Stimulated activated CD4-positive, alpha-beta T cell treated with anti-CD3 and anti-CD28 coated beads, Interleukin-1b, Interleukin-23, amount 100 ng/mL, for 4 hours (primary cell): ENCODE measurements around the gene TTC8.
"Not testable (repeated sequence)": the region's sequence is repeated elsewhere in the genome, so short reads cannot be mapped to it uniquely, and the experiment has no call there.

ENCODE experiments used
- DNase-seq, 2 donors: peaks; one replicate each; pipeline ENCODE4 v3.0.0-alpha.2; 2020; ENCODE audit warnings: low read depth in 2 of 2

TTC8 gene

DNA sequence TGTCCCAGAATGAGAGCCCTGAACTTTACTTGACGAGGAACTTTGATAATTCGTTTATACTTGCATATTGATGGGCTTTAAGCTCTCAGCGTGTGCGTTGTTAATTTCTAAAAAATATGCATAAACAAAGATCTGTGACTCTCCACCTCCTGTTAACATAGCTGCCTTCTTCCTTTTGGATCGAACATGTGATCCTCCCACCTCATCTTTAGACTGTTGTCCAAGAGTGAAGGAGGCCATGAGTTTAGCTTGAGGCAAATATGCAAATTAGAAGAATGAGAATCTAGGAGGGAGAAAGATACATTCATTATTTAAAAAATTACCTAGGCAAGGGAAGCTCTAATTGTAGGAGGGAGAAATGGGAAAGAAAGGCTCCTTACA is 617 bp downstream of the TTC8 start:
- no peak for DNase-seq

- no peak for DNase-seq
Observed at GRCh38 chr14:88825503-88825902, 1.1 kb downstream of the TTC8 start.

DNA sequence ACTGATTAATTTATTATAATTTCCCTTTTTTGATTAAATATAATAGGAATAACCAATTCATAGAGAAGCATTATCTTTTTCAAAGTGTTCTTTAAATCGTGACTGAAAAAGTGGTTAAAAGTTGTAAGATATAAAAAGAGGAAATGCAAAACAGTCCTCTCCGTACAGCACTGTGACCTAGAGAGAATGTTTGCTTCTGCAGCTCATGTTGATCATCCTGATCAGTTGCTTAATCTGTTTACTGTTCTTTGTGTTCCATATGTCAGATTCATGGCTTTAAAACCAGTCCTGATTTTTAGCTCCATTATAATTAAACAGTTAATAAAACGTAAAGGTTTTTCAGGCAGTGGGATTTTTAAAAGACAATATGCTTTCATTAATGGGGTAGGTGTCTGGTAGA is 4.7 kb downstream of the TTC8 start:
- DNase-seq: no peak

DNA sequence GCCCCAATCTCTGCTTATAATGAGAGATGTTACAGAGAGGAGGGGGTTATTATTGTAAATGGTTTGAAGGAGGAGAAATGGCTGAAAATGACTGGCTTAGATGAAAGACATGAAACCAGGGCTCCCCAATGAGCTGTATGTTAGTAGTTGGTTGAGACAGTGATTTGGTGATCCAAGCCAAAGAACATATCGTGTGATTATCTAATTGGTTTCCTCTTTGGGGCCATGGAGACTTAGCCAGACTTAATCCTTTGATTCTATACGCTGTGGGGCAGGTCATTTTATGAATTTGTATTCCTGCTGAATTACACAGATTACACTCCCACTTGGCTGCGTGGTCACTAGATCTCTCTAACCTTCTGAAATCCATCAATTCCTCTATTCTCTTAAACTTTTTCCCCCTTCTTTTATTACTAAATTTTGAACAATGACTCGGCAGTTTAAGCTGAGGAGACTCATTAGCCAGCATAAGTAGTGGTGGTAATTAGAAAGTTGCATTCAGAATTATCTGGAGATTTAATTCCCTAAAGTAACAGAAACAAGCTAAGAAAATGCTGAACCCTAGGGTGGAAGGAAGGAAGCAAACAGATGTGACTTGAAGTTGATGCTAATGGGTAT is 5.3 kb downstream of the TTC8 start:
- no peak for DNase-seq

- DNase-seq: no peak
Observed at GRCh38 chr14:88831284-88831683, 6.8 kb downstream of the TTC8 start.

- DNase-seq: no peak
Observed at GRCh38 chr14:88834883-88835431, 10.5 kb downstream of the TTC8 start.

- no peak for DNase-seq
Observed at GRCh38 chr14:88835661-88836060, 11.2 kb downstream of the TTC8 start.

DNA sequence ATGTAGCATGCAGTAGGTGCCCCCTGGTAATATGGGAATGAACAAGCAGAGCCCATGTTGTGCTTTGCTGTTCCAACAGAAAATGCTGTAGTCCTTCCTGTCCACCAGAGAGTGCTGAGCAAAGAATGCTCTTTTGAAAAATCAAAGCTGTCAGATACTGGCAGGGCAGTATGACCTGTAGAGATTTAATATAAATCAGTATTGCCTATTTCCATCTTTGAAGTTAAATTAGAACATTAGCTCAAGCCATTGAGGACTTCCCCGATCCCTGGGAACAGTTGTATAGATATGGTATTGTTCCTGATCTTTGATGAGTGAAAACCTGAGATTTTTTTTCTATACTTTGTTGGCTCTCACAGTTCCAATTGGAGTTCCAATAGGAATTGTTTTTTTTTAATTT is 13.0 kb downstream of the TTC8 start:
- no peak for DNase-seq

GRCh38 chr14:88838015-88838414 is 13.6 kb downstream of the TTC8 start:
- no peak for DNase-seq

DNA sequence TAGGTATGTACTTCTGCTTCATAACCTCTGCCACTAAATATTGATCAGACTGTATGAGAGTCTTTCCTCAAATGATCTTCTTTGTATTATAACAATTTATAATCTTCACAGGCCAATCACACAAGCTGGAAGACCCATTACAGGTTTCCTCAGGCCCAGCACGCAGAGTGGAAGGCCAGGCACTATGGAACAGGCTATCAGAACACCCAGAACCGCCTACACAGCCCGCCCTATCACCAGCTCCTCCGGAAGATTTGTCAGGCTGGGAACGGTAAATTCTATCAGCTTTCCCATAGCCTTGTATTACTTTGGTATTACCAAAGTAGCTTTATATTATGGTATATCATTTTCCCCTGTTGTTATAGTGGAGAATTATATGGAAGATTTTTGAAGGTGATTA is 16.5 kb downstream of the TTC8 start:
- DNase-seq: no peak

DNA sequence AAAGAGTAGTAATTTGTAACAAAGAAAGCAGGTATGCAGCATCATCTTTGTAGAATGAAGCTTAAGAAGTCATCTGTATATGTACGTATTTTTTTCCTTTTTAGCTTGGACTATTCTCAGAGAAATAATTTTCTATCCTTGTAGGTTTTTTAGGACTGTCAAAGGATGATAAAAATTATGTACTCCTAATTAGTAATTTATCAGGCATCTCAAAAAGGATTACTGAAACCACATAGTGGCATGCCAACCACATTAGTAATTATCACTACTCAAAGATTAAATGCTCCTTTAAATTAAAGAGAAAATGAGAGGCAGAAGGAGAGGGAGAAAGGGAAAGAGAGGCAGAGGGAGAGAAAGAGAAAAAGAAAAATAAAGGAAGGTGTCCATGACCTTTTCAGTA is 17.3 kb downstream of the TTC8 start:
- DNase-seq: no peak

DNA sequence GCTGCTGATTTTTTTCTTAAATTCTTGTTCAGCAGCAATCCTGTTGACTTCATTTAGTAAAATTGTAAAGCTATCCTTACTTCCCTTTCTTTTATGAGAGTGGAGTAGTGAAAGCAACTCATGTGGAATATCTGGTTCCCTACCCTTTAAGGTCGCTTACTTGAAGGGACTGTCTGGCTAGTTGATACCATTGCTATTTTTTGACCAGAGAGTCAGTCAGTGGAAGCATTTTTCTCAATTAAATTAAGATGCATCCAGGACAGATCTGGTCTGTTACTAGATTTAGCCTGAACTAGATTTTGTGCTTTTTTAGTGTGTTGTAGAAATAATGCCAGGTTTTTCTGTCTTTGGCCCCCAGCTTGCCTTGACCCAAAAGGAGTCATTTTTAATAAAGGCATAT is 18.0 kb downstream of the TTC8 start:
- DNase-seq: no peak

DNA sequence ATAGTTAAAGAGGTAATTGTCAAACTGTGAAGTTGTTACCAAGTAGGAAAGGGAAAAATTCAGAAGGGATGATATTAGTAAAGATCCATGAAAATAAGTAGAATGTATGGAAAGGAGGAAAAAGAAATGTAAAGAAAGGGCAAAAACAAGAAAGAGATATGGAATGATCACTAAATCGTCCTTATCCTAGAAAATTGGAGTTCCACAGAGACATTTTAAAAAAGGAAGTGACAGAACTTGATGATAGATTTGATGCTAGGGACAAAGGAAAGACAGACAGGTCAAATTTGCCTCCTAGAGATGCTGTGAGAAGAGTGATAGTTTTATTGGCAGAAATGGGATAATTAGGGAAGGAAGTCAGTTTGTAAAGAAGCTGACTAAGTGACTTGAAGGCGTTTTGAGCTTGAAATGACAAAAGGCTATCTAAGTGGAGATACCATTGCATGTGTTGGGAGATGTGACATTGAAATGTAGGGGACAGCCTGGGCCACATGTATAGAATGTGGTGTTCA is 20.6 kb downstream of the TTC8 start:
- no peak for DNase-seq

- no peak for DNase-seq
Observed at GRCh38 chr14:88848571-88848970, 24.1 kb downstream of the TTC8 start.

GRCh38 chr14:88849716-88850115 is 25.3 kb downstream of the TTC8 start:
- DNase-seq: no peak

GRCh38 chr14:88851587-88851986 is 27.1 kb downstream of the TTC8 start:
- DNase-seq: no peak

DNA sequence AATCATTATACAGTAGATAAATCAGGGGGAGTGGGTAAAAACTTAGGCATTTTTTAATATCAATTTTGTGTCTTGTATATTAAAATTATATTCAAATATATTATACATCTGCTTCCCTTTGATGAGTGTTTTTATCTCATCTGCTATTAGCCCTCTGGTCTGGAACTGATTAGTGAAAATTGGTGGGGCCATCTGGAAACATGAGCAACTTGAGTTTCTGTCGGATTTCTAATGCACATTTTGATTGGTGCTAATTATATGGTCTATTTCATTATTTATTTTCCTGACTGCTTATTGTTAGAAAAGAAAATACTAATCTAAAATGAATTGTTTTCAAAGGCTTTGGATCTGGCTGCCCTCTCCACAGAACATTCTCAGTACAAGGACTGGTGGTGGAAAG is 28.2 kb downstream of the TTC8 start:
- DNase-seq: no peak

- DNase-seq: no peak
Observed at GRCh38 chr14:88853129-88853528, 28.7 kb downstream of the TTC8 start.

- no peak for DNase-seq
Observed at GRCh38 chr14:88856786-88857366, 32.4 kb downstream of the TTC8 start.

- not testable (repeated sequence) for DNase-seq
Observed at GRCh38 chr14:88857861-88858260, 33.4 kb downstream of the TTC8 start.

- DNase-seq: not testable (repeated sequence)
Observed at GRCh38 chr14:88859118-88859517, 34.7 kb downstream of the TTC8 start.

GRCh38 chr14:88863167-88863566 is 38.7 kb downstream of the TTC8 start:
- no peak for DNase-seq

GRCh38 chr14:88864198-88864597 is 39.7 kb downstream of the TTC8 start:
- DNase-seq: no peak

GRCh38 chr14:88866305-88866704 is 41.9 kb downstream of the TTC8 start:
- DNase-seq: no peak
